Tibial artery (tissue), 4 donors: ENCODE measurements around the gene MS4A4A.

ENCODE experiments used
- DNase-seq, 2 donors: peaks; one replicate each; pipeline ENCODE4 v3.0.0-alpha.2; 2019
- H3K27ac ChIP-seq, 2 donors: fragments of 200-600 bp; sonication (generic) in 1 of 2; 1 replicate in 1 of 2; 2 replicates in 1 of 2; pipeline ENCODE4 v1.5.1; 2018 to 2019; ENCODE audit warnings: mild to moderate bottlenecking in 1 of 2
- H3K27me3 ChIP-seq, 2 donors: fragments of 200-600 bp; sonication (generic) in 1 of 2; one replicate each; pipeline versions ENCODE4 v1.5.1 to v1.6.0; 2016 to 2019
- H3K36me3 ChIP-seq, 3 donors: fragments of 200-600 bp; sonication (generic) in 2 of 3; one replicate each; pipeline ENCODE4 v1.5.1; 2016 to 2019; ENCODE audit warnings: mild to moderate bottlenecking in 2 of 3
- H3K4me1 ChIP-seq, 4 donors: fragments of 200-600 bp; sonication (generic) in 2 of 4; 1 replicate in 3 of 4; 2 replicates in 1 of 4; pipeline ENCODE4 v1.5.1; 2016 to 2019
- H3K4me3 ChIP-seq, 2 donors: fragments of 200-600 bp; sonication (generic) in 1 of 2; 1 replicate in 1 of 2; 2 replicates in 1 of 2; pipeline ENCODE4 v1.5.1; 2018 to 2019; ENCODE audit warnings: mild to moderate bottlenecking in 2 of 2
- H3K9me3 ChIP-seq, 3 donors: fragments of 200-600 bp; sonication (generic) in 1 of 3; one replicate each; pipeline ENCODE4 v1.5.1; 2016 to 2019
- CTCF ChIP-seq, 2 experiments: fragments of 200-600 bp in 1 of 2; fragments of 450-650 bp in 1 of 2; IDR thresholded peaks; one replicate each; pipeline ENCODE4 v1.5.1; 2017 to 2019; ENCODE audit warnings: antibody characterized with exemption in 2 of 2, mild to moderate bottlenecking in 1 of 2, moderate library complexity in 1 of 2
- intact Hi-C: fragments of 100-400 bp; cut with DNase I; formaldehyde crosslinking; loops from one replicate; pipeline ENCODE4 v1.15.0; 2023; ENCODE audit warnings: low total_unique reads

MS4A4A gene

GRCh38 chr11:60307507-60308195 lies 27.2 kb downstream of the MS4A4A start:
- H3K9me3 ChIP-seq = no peaks in the 10 kb centered on the region
- no peak overlapping the region for H3K4me3 ChIP-seq
- H3K27ac ChIP-seq = no peak overlapping the region
- H3K36me3 ChIP-seq = no peaks in the 10 kb centered on the region
- H3K27me3 ChIP-seq = no peaks in the 10 kb centered on the region
- intact Hi-C loops = no loop called here
- DNase-seq = no peak
- no peak for TF ChIP-seq CTCF (IDR thresholded peaks at IDR 0.05)
- H3K4me1 ChIP-seq = no peaks in the 10 kb centered on the region

DNA sequence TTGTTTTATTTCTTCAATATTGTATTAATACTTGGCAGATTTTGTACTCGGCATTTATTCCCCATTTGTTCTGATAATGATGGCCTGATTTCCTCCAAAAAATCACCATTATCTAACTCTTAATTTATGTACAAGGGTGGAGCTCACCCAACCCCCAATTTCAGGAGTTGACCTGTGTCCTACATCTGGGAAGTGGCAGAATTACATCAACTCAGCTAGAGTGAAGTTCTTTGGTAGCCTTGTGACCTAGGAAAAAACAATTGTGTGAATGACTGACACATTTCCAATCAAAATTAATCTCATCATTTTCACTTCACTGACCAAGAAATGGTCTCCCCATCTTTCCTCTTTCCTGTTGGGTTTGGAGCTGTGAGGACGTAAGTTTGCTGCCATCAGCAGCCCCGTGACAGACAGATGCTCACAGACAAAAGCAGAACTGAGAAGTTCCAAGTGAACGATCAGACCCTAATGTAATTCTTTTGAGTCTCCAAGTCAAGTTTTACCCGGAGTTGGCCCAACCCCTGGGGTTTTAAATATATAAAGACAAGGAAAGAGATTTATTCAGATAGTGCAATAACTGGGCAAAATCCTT lies 30.0 kb downstream of the MS4A4A start:
- H3K27ac ChIP-seq = no peak overlapping the region
- no peaks in the 10 kb centered on the region for H3K36me3 ChIP-seq
- no peaks in the 10 kb centered on the region for H3K9me3 ChIP-seq
- no peak overlapping the region for H3K4me3 ChIP-seq
- intact Hi-C loops = no loop called here
- DNase-seq = peak; percentile 65 to 73
- no peaks in the 10 kb centered on the region for H3K27me3 ChIP-seq
- TF ChIP-seq CTCF (IDR thresholded peaks at IDR 0.05) = no peak
- no peaks in the 10 kb centered on the region for H3K4me1 ChIP-seq

DNA sequence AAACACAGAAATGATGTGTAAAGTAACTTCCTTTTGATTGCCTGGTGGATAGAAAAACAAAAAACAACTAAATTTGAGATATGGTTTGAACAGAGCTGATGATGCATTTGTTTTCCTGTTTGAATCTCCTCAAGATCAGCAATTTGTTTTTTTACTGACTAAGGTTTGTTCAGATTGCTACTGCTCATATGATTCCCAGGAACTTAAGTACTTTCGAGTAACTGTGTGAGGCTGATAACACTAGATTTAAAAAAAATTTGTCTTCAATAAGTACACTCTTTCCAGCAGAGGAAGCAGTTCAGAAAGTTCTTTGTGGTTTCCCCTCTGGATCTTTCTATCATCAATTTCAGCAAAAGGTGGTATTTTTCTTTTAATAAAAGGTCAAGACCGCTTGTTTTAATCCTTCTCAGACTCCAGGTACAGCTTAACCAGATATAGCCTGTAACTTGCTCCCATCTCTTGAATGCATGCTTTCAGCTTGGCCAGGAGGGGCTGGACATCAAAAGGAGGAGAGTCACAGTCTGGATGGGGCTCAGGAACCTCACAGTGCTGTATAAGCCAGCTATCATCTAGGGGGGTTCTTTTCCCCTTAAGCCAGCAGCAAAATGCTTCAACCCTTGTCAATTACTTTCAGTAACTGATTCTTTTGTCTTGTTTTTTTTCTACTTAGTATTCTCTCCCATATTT lies 34.3 kb downstream of the MS4A4A start:
- no peak overlapping the region for H3K4me3 ChIP-seq
- no peak for DNase-seq
- intact Hi-C loops = no loop called here
- no peaks in the 10 kb centered on the region for H3K27me3 ChIP-seq
- H3K27ac ChIP-seq = no peak overlapping the region
- H3K36me3 ChIP-seq = no peaks in the 10 kb centered on the region
- no peak for TF ChIP-seq CTCF (IDR thresholded peaks at IDR 0.05)
- no peaks in the 10 kb centered on the region for H3K9me3 ChIP-seq
- no peaks in the 10 kb centered on the region for H3K4me1 ChIP-seq

- no peaks in the 10 kb centered on the region for H3K4me1 ChIP-seq
- TF ChIP-seq CTCF (IDR thresholded peaks at IDR 0.05) = no peak
- H3K9me3 ChIP-seq = peaks cover 0 to 8% (median 0%) of the 10 kb centered on the region in 3 donors
- no peaks in the 10 kb centered on the region for H3K27me3 ChIP-seq
- intact Hi-C loops = no loop called here
- H3K4me3 ChIP-seq = no peak overlapping the region
- H3K27ac ChIP-seq = no peak overlapping the region
- H3K36me3 ChIP-seq = no peaks in the 10 kb centered on the region
- no peak for DNase-seq
These were observed 35.4 kb downstream of the MS4A4A start for GRCh38 chr11:60315871-60316270.

DNA sequence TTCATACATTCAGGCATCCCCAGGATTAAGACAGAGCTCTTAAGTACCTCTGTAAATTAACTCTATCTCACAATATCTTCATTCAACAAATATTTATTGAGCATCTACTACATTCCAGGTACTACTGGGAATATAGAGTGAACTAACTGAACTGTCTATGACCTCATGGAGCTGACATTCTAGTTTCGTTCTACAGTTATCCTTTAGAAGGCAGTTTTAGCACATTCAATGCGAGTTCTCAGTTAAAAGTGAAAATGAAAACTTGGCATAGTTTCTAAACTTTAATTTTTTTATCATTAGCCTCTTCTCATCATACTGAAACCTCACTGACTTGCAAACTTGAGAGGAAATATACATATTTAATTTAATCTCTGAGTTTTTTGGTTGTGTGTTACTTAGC lies 35.9 kb downstream of the MS4A4A start:
- no peak for TF ChIP-seq CTCF (IDR thresholded peaks at IDR 0.05)
- DNase-seq = no peak
- Histone ChIP-seq H3K4me3 (no peak overlapping the region), H3K36me3 (no peaks in the 10 kb centered on the region), H3K27me3 (no peaks in the 10 kb centered on the region), H3K4me1 (no peaks in the 10 kb centered on the region), H3K9me3 (peaks cover 0 to 8% (median 0%) of the 10 kb centered on the region in 3 donors), H3K27ac (no peak overlapping the region)
- intact Hi-C loops = no loop called here
